T-helper 1 cell (primary cell): ENCODE measurements around the gene WDR3.

Source experiments
- DNase-seq, 5 donors: peaks; one replicate each; pipeline ENCODE4 v3.0.0-alpha.2; 2012 to 2020

Gene WDR3

GRCh38 chr1:117952386-117952785 is 22.8 kb downstream of the WDR3 start:
- no peak for DNase-seq

GRCh38 chr1:117959364-117959763 is 29.8 kb downstream of the WDR3 start:
- DNase-seq: no peak

- DNase-seq: no peak
These were observed 34.9 kb downstream of the WDR3 start for GRCh38 chr1:117964290-117965038.

- no peak for DNase-seq
These were observed 37.9 kb downstream of the WDR3 start for GRCh38 chr1:117967477-117967876.

- DNase-seq: no peak
These were observed 38.3 kb downstream of the WDR3 start for GRCh38 chr1:117967881-117968280.

- DNase-seq: no peak
These were observed 40.7 kb downstream of the WDR3 start for GRCh38 chr1:117970252-117970651.

- DNase-seq: no peak
These were observed 42.2 kb downstream of the WDR3 start for GRCh38 chr1:117971777-117972176.

GRCh38 chr1:117976381-117976780 is 46.8 kb downstream of the WDR3 start:
- DNase-seq: no peak

GRCh38 chr1:117981455-117982192 is 52.1 kb downstream of the WDR3 start:
- no peak for DNase-seq

- no peak for DNase-seq
These were observed 55.7 kb downstream of the WDR3 start for GRCh38 chr1:117985239-117985638.

- DNase-seq: no peak
These were observed 56.4 kb downstream of the WDR3 start for GRCh38 chr1:117985973-117986372.

- no peak for DNase-seq
These were observed 74.8 kb downstream of the WDR3 start for GRCh38 chr1:118004312-118004711.

GRCh38 chr1:118007391-118007790 is 77.9 kb downstream of the WDR3 start:
- DNase-seq: no peak

GRCh38 chr1:118008011-118008410 is 78.5 kb downstream of the WDR3 start:
- no peak for DNase-seq

- no peak for DNase-seq
These were observed 83.1 kb downstream of the WDR3 start for GRCh38 chr1:118012515-118013124.

- DNase-seq: no peak
These were observed 83.8 kb downstream of the WDR3 start for GRCh38 chr1:118013336-118013735.

GRCh38 chr1:118013938-118014337 is 84.4 kb downstream of the WDR3 start:
- no peak for DNase-seq
